Spleen (tissue), 11 donors: ENCODE results near the gene MYL10. TPM values are rescaled to one million over a fixed set of nuclear protein-coding genes. Genes with fewer than 3 reads are reported as not detected.

ENCODE experiments used
- DNase-seq: peaks from one replicate; pipeline ENCODE4 v3.0.0-alpha.2; 2020
- H3K27ac ChIP-seq, 8 donors: fragments of 200-600 bp; sonication (generic) in 7 of 8; 1 replicate in 4 of 8; 2 replicates in 4 of 8; pipeline versions ENCODE4 v1.5.0 to v1.8.0; 2016 to 2021; ENCODE audit warnings: inconsistent platforms in 4 of 8, mild to moderate bottlenecking in 4 of 8, moderate library complexity in 1 of 8
- H3K27me3 ChIP-seq, 7 donors: fragments of 200-600 bp; sonication (generic) in 6 of 7; replicated peaks in 1 of 7; 1 replicate in 4 of 7; 2 replicates in 3 of 7; pipeline versions ENCODE4 v1.5.0 to v1.8.0; 2016 to 2021; ENCODE audit warnings: inconsistent platforms in 3 of 7, mild to moderate bottlenecking in 1 of 7
- H3K36me3 ChIP-seq, 6 donors: fragments of 200-600 bp; sonication (generic) in 5 of 6; 1 replicate in 4 of 6; 2 replicates in 2 of 6; pipeline versions ENCODE4 v1.5.0 to v1.8.0; 2016 to 2021; ENCODE audit warnings: inconsistent platforms in 2 of 6
- H3K4me1 ChIP-seq, 6 donors: fragments of 200-600 bp; sonication (generic) in 5 of 6; 1 replicate in 3 of 6; 2 replicates in 3 of 6; pipeline versions ENCODE4 v1.5.0 to v1.8.0; 2016 to 2021; ENCODE audit warnings: inconsistent platforms in 3 of 6
- H3K4me3 ChIP-seq, 8 donors: fragments of 200-600 bp; sonication (generic) in 7 of 8; 1 replicate in 4 of 8; 2 replicates in 4 of 8; pipeline versions ENCODE4 v1.5.0 to v1.8.0; 2016 to 2021; ENCODE audit warnings: inconsistent platforms in 4 of 8, mild to moderate bottlenecking in 4 of 8, moderate library complexity in 2 of 8
- H3K9me3 ChIP-seq, 8 donors: fragments of 200-600 bp; sonication (generic) in 7 of 8; 1 replicate in 4 of 8; 2 replicates in 4 of 8; pipeline versions ENCODE4 v1.5.0 to v1.8.0; 2016 to 2021; ENCODE audit warnings: inconsistent platforms in 4 of 8
- POLR2A ChIP-seq, 3 donors: fragments of 450-650 bp; IDR thresholded peaks; one replicate each; pipeline ENCODE4 v1.5.1; 2017; ENCODE audit warnings: antibody characterized with exemption in 3 of 3, mild to moderate bottlenecking in 1 of 3
- POLR2AphosphoS5 ChIP-seq, 3 donors: sonication (generic); formaldehyde crosslinking; IDR thresholded peaks; one replicate each; pipeline ENCODE4 v1.5.1; 2017; ENCODE audit warnings: antibody characterized with exemption in 3 of 3
- WGBS, 5 donors: extraction: QIAGEN DNeasy Blood & Tissue Kit in 3 of 5; methylation state at CpG; one replicate each; pipeline versions ENCODE4 v1.1.5 to v1.1.7; 2013 to 2018; 5-methylcytosine and 5-hydroxymethylcytosine counted together
- intact Hi-C: fragments of 100-400 bp; cut with DNase I; formaldehyde crosslinking; loops from one replicate; pipeline ENCODE4 v1.15.0; 2023; ENCODE audit warnings: low total_unique reads
- polyA plus RNA-seq, 3 donors: library from polyadenylated mRNA; stranded (reverse); fragments of 200-250 nt; gene quantifications; one replicate each; pipeline ENCODE4 v1.2.1, GENCODE V29; 2013
- total RNA-seq, 7 donors: library from RNA; depleted of rRNA in 3 of 7; stranded (reverse); fragments of >200 nt in 3 of 7; fragmentation: NEBNext Ultra II Directional in 4 of 7; extraction: Animal tissue kit (Norgen Biotek cat#: 25700) in 4 of 7; gene quantifications; one replicate each; pipeline versions ENCODE4 v1.1.0 to v1.2.1, GENCODE V29; 2016 to 2021
- TF ChIP-seq, protein P1 (sequence below), 11 experiments: fragments of 200-600 bp in 7 of 11; fragments of 450-650 bp in 4 of 11; sonication (generic) in 4 of 11; IDR thresholded peaks in 8 of 11; conservative IDR thresholded peaks in 3 of 11; 1 replicate in 7 of 11; 2 replicates in 4 of 11; pipeline versions ENCODE4 v1.4.0 to v1.8.0; 2016 to 2021; ENCODE audit warnings: antibody characterized with exemption in 11 of 11, inconsistent platforms in 4 of 11, mild to moderate bottlenecking in 1 of 11
- donor health status: healthy with polysubstance abuse.
- donor health status: DM: no; HTN: no; CAD: no; lungs with moderate emphysema.
- donor health status: DM: no; HTN: no; CAD: no.
- donor health status: Bipolar disorder and iron deficiency.
- donor health status: healthy.
- donor health status: DM: no; HTN: no; CAD: no.
- donor health status: DM: yes; HTN: yes; CAD: no.

The MYL10 gene
- total and polyA plus RNA-seq, 10 donors = not detected

DNA sequence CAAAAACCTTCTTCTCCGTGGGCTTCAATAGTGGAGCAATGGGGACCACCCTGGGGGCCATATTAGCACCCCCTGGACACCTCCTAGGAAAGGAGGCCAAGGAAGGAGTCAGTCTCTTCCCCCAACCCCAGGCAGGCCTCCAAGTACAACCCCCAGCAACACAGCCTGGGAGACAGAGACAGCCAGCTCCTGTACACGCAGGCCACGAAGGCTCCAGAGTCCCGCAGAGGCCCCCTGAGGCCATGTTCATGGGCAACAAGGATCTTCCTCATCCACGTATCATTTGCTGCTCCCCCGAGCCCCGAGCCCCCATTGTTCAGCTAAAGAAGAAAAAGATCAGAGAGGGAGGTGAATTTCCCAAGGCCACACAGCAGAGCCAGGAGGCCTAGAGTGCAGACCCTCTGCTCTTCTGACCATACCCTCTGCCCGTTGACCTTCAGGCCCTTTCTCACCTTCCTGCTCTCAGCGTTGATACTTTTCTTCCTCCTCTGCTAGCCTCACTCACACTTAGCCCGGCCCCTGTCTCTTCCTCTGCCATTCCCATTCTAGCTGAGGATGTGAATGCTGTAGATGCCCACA is 35.9 kb upstream of the MYL10 start:
- Histone ChIP-seq H3K4me3 (no peak overlapping the region), H3K36me3 (no peaks in the 10 kb centered on the region), H3K4me1 (peaks cover 0 to 5% (median 0%) of the 10 kb centered on the region in 6 donors), H3K27me3 (peaks cover 0 to 20% (median 0%) of the 10 kb centered on the region in 7 donors), H3K9me3 (peaks cover 0 to 17% (median 3%) of the 10 kb centered on the region in 8 donors), H3K27ac (no peak overlapping the region)
- 77 to 84% (median 81%) methylated on average over 10 of the region's 10 CpGs for WGBS, 5 donors
- intact Hi-C loops = no loop called here
- DNase-seq = no peak
- TF ChIP-seq POLR2A (IDR thresholded peaks at IDR 0.05) (no peak), POLR2AphosphoS5 (IDR thresholded peaks at IDR 0.05) (no peak)
- TF ChIP-seq, protein P1, sequence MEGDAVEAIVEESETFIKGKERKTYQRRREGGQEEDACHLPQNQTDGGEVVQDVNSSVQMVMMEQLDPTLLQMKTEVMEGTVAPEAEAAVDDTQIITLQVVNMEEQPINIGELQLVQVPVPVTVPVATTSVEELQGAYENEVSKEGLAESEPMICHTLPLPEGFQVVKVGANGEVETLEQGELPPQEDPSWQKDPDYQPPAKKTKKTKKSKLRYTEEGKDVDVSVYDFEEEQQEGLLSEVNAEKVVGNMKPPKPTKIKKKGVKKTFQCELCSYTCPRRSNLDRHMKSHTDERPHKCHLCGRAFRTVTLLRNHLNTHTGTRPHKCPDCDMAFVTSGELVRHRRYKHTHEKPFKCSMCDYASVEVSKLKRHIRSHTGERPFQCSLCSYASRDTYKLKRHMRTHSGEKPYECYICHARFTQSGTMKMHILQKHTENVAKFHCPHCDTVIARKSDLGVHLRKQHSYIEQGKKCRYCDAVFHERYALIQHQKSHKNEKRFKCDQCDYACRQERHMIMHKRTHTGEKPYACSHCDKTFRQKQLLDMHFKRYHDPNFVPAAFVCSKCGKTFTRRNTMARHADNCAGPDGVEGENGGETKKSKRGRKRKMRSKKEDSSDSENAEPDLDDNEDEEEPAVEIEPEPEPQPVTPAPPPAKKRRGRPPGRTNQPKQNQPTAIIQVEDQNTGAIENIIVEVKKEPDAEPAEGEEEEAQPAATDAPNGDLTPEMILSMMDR (IDR thresholded peaks at IDR 0.05 in 8 of 11, conservative IDR thresholded peaks at IDR 0.05 in 3 of 11) = no peak

DNA sequence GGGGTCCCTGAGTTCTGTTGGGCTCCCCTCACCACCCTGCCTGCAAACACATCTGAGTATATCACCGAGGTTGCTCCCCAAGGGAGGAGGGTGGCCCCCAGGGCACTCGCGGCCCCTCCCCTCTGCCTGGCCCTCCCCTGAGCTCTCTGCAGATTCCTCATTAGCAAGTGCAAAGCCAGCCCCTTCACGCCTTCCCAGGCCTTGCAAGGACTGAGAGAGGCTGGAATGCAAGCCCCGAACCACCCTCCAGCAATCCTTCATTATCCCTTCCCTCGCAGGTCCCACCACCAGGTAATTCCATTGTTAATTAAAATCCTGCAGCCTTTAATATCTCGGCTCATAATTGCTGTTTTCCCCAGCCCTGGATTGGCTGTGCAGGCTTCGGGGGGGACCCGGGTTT is 35.3 kb upstream of the MYL10 start:
- TF ChIP-seq, protein P1 (IDR thresholded peaks at IDR 0.05 in 8 of 11, conservative IDR thresholded peaks at IDR 0.05 in 3 of 11) = no peak
- TF ChIP-seq POLR2AphosphoS5 (IDR thresholded peaks at IDR 0.05) = no peak
- TF ChIP-seq POLR2A (IDR thresholded peaks at IDR 0.05) = no peak
- H3K9me3 ChIP-seq = peaks cover 0 to 17% (median 3%) of the 10 kb centered on the region in 8 donors
- H3K36me3 ChIP-seq = no peaks in the 10 kb centered on the region
- intact Hi-C loops = no loop called here
- H3K27ac ChIP-seq = no peak overlapping the region
- no peak overlapping the region for H3K4me3 ChIP-seq
- DNase-seq = no peak
- H3K27me3 ChIP-seq = peaks cover 0 to 20% (median 0%) of the 10 kb centered on the region in 7 donors
- H3K4me1 ChIP-seq = peaks cover 0 to 5% (median 0%) of the 10 kb centered on the region in 6 donors
- WGBS, 5 donors = 59 to 72% (median 68%) methylated on average over 6 to 9 of the region's 9 CpGs

DNA sequence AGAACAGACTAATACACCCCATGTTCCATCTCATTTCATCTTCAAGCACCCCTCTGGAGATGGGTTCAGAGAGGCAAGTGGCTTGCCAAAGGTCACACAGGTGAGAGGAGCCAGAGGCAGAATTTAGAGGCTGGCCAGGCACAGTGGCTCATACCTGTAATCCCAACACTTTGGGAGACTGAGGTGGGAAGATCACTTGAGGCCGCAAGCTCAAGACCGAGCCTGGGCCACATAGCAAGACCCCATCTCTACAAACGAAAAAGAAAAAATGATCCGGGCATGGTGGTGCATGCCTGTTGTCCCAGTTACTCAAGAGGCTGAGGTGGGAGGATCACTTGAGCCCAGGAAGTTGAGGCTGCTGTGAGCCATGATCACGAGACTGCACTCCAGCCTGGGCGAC is 34.7 kb upstream of the MYL10 start:
- H3K36me3 ChIP-seq = no peaks in the 10 kb centered on the region
- H3K27me3 ChIP-seq = peaks cover 0 to 21% (median 0%) of the 10 kb centered on the region in 7 donors
- intact Hi-C loops = no loop called here
- TF ChIP-seq POLR2AphosphoS5 (IDR thresholded peaks at IDR 0.05) (no peak), POLR2A (IDR thresholded peaks at IDR 0.05) (no peak)
- TF ChIP-seq, protein P1 (IDR thresholded peaks at IDR 0.05 in 8 of 11, conservative IDR thresholded peaks at IDR 0.05 in 3 of 11) = no peak
- no peak for DNase-seq
- H3K4me1 ChIP-seq = peaks cover 0 to 5% (median 0%) of the 10 kb centered on the region in 6 donors
- 85 to 96% (median 95%) methylated on average over 6 of the region's 6 CpGs for WGBS, 5 donors
- peaks cover 0 to 17% (median 3%) of the 10 kb centered on the region in 8 donors for H3K9me3 ChIP-seq
- no peak overlapping the region for H3K4me3 ChIP-seq
- no peak overlapping the region for H3K27ac ChIP-seq

DNA sequence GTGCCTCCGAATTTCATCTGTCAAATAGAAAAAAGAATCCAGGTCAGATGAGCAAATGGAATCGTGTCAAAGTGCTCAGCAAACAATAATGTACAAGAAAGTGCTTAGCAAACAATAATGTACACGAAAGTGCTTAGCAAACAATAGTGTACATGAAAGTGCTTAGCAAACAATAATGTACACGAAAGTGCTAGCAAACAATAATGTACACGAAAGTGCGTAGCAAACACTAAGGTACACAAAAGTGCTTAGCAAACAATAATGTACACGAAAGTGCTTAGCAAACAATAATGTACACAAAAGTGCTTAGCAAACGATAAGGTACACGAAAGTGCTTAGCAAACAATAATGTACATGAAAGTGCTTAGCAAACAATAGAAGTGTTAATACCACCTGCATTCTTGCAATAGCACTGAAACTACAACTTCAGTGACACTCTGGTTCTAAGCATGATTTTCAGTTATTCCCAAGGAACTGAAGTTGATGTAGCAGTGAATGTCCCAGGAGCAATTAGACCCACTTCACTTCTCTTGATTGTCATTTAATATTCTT is 33.4 kb upstream of the MYL10 start:
- Histone ChIP-seq H3K27me3 (peaks cover 0 to 25% (median 0%) of the 10 kb centered on the region in 7 donors), H3K36me3 (no peaks in the 10 kb centered on the region), H3K4me1 (no peaks in the 10 kb centered on the region), H3K9me3 (peaks cover 0 to 17% (median 3%) of the 10 kb centered on the region in 8 donors), H3K4me3 (no peak overlapping the region), H3K27ac (no peak overlapping the region)
- 76 to 89% (median 83%) methylated on average over 9 of the region's 9 CpGs for WGBS, 5 donors
- intact Hi-C loops = no loop called here
- no peak for DNase-seq
- TF ChIP-seq, protein P1 (IDR thresholded peaks at IDR 0.05 in 8 of 11, conservative IDR thresholded peaks at IDR 0.05 in 3 of 11) = no peak
- no peak for TF ChIP-seq POLR2A (IDR thresholded peaks at IDR 0.05)
- TF ChIP-seq POLR2AphosphoS5 (IDR thresholded peaks at IDR 0.05) = no peak
